Measurements from ENCODE around the gene RCSD1.

RCSD1 gene

DNA sequence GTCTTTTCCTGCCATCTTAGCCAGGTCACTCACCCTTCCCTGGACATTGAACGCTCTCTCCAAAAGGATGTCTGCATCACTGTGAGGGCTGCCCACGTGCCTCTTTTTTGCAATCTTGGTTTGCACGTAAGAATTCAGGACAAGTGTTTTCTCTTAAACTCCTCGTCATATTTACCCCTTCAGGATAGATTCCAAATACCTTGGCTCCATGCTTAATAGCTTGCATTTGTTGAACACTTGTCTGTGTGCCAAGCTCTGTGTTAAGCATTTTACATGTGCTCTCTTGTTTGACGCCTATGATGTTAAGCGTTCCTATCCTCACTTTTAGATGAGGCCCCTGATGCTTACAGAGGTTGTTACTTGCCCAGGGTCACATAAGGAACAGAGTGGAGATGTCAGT lies 29.8 kb downstream of the RCSD1 start:
- no peak for TF ChIP-seq GATA2 (IDR thresholded peaks at IDR 0.05; ENCODE audit: low read depth, low read length)
- TF ChIP-seq GATA3 (IDR thresholded peaks at IDR 0.05; ENCODE audit: low read depth, low read length), result no peak

GRCh38 chr1:167661527-167662426 lies 31.7 kb downstream of the RCSD1 start:
- TF ChIP-seq GATA2 (IDR thresholded peaks at IDR 0.05; ENCODE audit: low read depth, low read length), result no peak
- no peak for TF ChIP-seq GATA3 (IDR thresholded peaks at IDR 0.05; ENCODE audit: low read depth, low read length)

DNA sequence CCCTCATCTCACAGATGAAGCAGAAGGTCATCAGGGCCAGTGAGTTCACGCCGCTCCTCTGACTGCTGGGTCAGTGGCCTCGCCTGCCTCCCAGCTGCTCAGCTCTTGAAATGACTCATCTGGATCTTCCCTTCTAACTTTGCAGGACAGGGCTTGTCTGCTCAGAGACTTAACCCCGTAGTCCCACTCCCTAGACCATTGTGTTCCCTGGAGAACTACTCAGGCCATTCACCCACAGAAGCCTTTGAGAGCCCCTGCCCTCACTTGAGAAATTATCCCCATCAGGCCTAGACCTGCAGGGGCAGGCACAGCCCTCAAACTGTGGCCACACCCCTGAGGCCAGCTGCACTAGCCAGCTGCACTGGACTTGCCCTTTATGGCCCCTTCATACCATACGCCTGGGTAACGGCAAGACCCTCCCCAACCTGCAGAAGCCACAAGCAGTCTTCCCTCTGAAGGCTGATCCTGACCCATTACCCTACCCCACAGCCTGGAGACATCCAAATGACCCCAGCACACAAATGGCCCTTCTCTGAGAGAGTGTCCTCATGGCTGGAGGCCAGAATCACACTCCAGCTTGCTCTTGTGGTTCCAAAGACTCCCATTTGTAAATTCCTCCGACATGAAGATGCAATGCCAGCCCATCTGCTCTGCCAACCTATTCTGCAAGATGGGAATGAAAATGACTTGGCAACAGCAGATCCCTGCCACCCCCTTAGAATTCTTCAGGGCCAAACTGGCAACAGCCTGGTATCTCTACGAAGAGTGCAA lies 33.2 kb downstream of the RCSD1 start:
- TF ChIP-seq GATA2 (IDR thresholded peaks at IDR 0.05; ENCODE audit: low read depth, low read length) (no peak), GATA3 (IDR thresholded peaks at IDR 0.05; ENCODE audit: low read depth, low read length) (no peak)

GRCh38 chr1:167665469-167665868 lies 35.4 kb downstream of the RCSD1 start:
- TF ChIP-seq GATA3 (IDR thresholded peaks at IDR 0.05; ENCODE audit: low read depth, low read length) (no peak), GATA2 (IDR thresholded peaks at IDR 0.05; ENCODE audit: low read depth, low read length) (no peak)

DNA sequence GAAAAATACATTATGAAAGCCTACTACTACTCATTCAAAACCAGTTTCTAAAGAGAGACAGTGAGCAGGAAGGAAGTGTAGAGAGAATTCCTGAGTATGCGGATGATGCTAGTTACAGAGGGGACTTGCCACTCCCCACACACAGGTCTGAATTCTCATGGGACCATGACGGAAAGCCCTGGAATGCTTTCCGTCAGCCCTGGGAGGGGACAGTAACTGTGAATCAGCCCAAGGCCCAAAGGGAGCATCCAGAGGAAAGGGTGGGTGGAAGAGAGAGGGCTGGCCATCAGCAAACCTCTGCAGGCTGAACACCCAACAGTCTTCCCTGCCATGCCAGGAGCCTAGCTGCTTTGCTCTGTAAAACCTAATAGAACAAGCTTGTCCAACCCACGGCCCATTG lies 36.4 kb downstream of the RCSD1 start:
- no peak for TF ChIP-seq GATA3 (IDR thresholded peaks at IDR 0.05; ENCODE audit: low read depth, low read length)
- no peak for TF ChIP-seq GATA2 (IDR thresholded peaks at IDR 0.05; ENCODE audit: low read depth, low read length)

DNA sequence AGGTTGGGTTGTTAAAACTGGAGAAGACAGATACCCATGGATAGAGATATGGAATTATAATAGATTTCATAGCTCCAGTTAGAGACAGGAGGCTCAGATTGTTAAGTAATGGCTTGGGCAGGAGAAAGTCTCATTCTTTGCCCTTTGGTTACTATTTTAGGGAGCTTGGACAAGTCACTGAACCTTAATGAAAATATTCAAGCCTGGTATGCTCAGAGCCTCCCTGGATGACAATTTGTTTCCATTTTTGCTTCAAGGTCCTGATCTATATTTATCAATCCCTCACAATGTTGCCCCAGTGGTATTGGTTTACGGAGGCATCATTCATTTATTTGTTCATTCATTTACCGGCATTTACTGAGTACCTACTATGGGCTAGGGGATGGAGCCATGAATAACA lies 37.5 kb downstream of the RCSD1 start:
- TF ChIP-seq GATA3 (IDR thresholded peaks at IDR 0.05; ENCODE audit: low read depth, low read length) (no peak), GATA2 (IDR thresholded peaks at IDR 0.05; ENCODE audit: low read depth, low read length) (no peak)

- no peak for TF ChIP-seq GATA2 (IDR thresholded peaks at IDR 0.05; ENCODE audit: low read depth, low read length)
- TF ChIP-seq GATA3 (IDR thresholded peaks at IDR 0.05; ENCODE audit: low read depth, low read length), result no peak
Observed at GRCh38 chr1:167668108-167668507, 38.1 kb downstream of the RCSD1 start.

GRCh38 chr1:167669209-167670124 lies 39.4 kb downstream of the RCSD1 start:
- TF ChIP-seq GATA2 (IDR thresholded peaks at IDR 0.05; ENCODE audit: low read depth, low read length), result no peak
- no peak for TF ChIP-seq GATA3 (IDR thresholded peaks at IDR 0.05; ENCODE audit: low read depth, low read length)

DNA sequence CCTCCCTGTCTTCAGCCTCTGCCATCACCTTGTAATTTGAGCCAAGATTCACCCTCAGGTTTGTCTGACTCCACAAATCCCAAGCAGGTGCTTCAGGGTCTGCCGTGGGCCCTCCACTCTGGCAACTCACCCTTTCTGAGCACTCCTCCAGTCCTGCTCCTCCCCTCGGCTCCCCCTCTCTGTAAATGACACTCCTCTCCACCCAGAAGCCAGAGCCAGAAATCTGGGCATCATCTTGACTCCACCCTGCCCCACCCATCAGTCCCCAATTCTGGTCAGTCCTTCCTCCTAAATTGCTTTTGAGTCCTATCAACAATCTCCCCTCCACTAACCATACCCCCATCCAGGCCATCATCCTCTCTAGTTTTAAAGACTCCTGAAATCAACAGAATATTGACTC lies 40.5 kb downstream of the RCSD1 start:
- TF ChIP-seq GATA2 (IDR thresholded peaks at IDR 0.05; ENCODE audit: low read depth, low read length) (no peak), GATA3 (IDR thresholded peaks at IDR 0.05; ENCODE audit: low read depth, low read length) (no peak)

- TF ChIP-seq GATA2 (IDR thresholded peaks at IDR 0.05; ENCODE audit: low read depth, low read length) (no peak), GATA3 (IDR thresholded peaks at IDR 0.05; ENCODE audit: low read depth, low read length) (no peak)
Observed at GRCh38 chr1:167671727-167672511, 41.9 kb downstream of the RCSD1 start.

- no peak for TF ChIP-seq GATA3 (IDR thresholded peaks at IDR 0.05; ENCODE audit: low read depth, low read length)
- TF ChIP-seq GATA2 (IDR thresholded peaks at IDR 0.05; ENCODE audit: low read depth, low read length), result no peak
Observed at GRCh38 chr1:167672831-167673230, 42.8 kb downstream of the RCSD1 start.

DNA sequence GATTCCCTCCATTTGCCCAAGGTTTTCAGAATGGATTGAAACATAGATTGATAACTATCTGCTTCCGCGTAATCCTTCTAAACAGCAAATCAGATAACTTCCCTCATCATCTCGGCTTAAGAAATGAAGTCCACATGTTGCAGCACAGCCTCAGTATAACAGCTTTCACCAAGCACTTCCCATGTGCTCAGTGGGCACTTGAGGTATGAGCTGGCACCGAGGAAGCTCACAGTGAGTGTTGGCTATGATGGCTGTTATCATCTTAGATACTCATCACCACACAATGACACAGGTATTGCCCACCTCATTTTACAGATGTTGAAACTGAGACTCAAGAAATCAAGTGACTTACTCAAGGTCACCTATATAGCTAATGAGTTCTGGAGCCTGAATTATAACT lies 43.2 kb downstream of the RCSD1 start:
- no peak for TF ChIP-seq GATA3 (IDR thresholded peaks at IDR 0.05; ENCODE audit: low read depth, low read length)
- no peak; the same call in 1 of the 2 replicates for TF ChIP-seq GATA2 (IDR thresholded peaks at IDR 0.05; ENCODE audit: low read depth, low read length)

DNA sequence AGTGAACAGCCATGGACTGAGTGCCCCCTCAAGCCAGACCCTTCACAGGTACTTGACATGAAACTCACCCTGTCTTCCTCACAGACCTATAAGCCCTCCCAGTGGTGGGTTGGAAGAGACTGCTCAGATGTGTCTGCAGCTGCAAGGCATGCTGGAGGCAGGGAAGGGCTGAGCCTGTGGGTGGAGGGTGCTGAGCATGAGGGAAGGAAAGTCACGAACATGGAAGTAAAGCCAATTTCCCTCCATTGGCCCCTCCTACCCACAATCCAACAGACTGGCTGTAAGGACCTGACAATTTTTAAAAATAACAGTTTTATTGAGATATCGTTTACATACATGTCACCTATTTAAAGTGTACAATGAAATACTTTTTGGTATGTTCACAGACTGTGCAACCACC lies 44.1 kb downstream of the RCSD1 start:
- no peak for TF ChIP-seq GATA3 (IDR thresholded peaks at IDR 0.05; ENCODE audit: low read depth, low read length)
- no peak for TF ChIP-seq GATA2 (IDR thresholded peaks at IDR 0.05; ENCODE audit: low read depth, low read length)
